H1 (cell line): Measurements from ENCODE around the gene MOGAT3. TPM values are rescaled to one million over a fixed set of nuclear protein-coding genes. Genes with fewer than 3 reads are reported as not detected.

Experiments used
- CBX5 ChIP-seq: fragments of 300-800, 300-1000 bp; sonication (generic); IDR thresholded peaks from 2 replicates; pipeline ENCODE4 v1.7.1; 2016; ENCODE audit warnings: antibody characterized with exemption, low read length, low read depth
- CHD7 ChIP-seq: fragments of 300-600 bp; sonication (generic); IDR thresholded peaks from 2 replicates; pipeline ENCODE4 v1.7.1; 2012; ENCODE audit warnings: low read length, moderate library complexity, mild to moderate bottlenecking, inconsistent platforms; ENCODE audit not compliant: insufficient replicate concordance
- CREB1 ChIP-seq: IDR thresholded peaks from 2 replicates; pipeline ENCODE4 v1.6.1; 2012; ENCODE audit warnings: inconsistent platforms
- JUN ChIP-seq: IDR thresholded peaks from 2 replicates; pipeline ENCODE4 v1.6.1; 2011; ENCODE audit warnings: low read depth, mild to moderate bottlenecking, improper control_type of control experiment, low read length
- NRF1 ChIP-seq: IDR thresholded peaks from 2 replicates; pipeline ENCODE4 v1.6.1; 2011; ENCODE audit warnings: mild to moderate bottlenecking, low read depth, low read length, improper control_type of control experiment
- POLR2AphosphoS5 ChIP-seq: IDR thresholded peaks from 2 replicates; pipeline ENCODE4 v1.6.1; 2011; ENCODE audit warnings: low read depth, low read length
- SP4 ChIP-seq: IDR thresholded peaks from 2 replicates; pipeline ENCODE4 v1.6.1; 2012; ENCODE audit warnings: low read length, inconsistent platforms
- SUZ12 ChIP-seq: fragments of 200-600 bp; sonication (generic); IDR thresholded peaks from 2 replicates; pipeline ENCODE4 v1.6.1; 2012; ENCODE audit warnings: mild to moderate bottlenecking, inconsistent platforms, low read length, moderate library complexity, mixed read lengths
- polyA plus RNA-seq, 7 experiments: library from polyadenylated mRNA; depleted of rRNA in 3 of 7; stranded (reverse) in 5 of 7; unstranded in 2 of 7; fragments of >200 nt in 5 of 7; fragments of 200-250 nt in 2 of 7; gene quantifications; 1 replicate in 5 of 7; 2 replicates in 1 of 7; 4 replicates in 1 of 7; pipeline versions ENCODE4 v1.2.1 to v1.2.3, GENCODE V29; 2011 to 2013; ENCODE audit warnings: missing spikeins in 2 of 7, mixed read lengths in 2 of 7
- total RNA-seq: library from RNA; stranded (reverse); fragmentation: NEBNext Ultra II Directional; extraction: Animal tissue kit (Norgen Biotek cat#: 25700); gene quantifications from 2 replicates; pipeline ENCODE4 v1.2.1, GENCODE V29; 2021

Gene MOGAT3
- total and polyA plus RNA-seq, 2 of the 8 experiments (the other 6 are each of a cell fraction or from before 2014, with no cell fraction given): 0.21 to 0.82 TPM

GRCh38 chr7:101233907-101234547 lies 33.2 kb upstream of the MOGAT3 start (continued):
- TF ChIP-seq CHD7 (no peak), CBX5 (no peak), SP4 (no peak), NRF1 (no peak), POLR2AphosphoS5 (no peak), JUN (no peak), CREB1 (no peak), SUZ12 (no peak)
